Fibroblast of mammary gland (primary cell): ENCODE results near the gene KIF25.

Experiments used
- DNase-seq: peaks from one replicate; pipeline ENCODE4 v3.0.0-alpha.2; 2010; ENCODE audit warnings: low read depth
- H3K4me3 ChIP-seq: 2 replicates; pipeline ENCODE4 v1.5.1; 2011; ENCODE audit warnings: low read depth, mild to moderate bottlenecking, low read length, moderate library complexity; ENCODE audit not compliant: control insufficient read depth
- TF ChIP-seq, protein P1 (sequence below): conservative IDR thresholded peaks from 2 replicates; pipeline ENCODE4 v1.5.1; 2011; ENCODE audit warnings: low read depth, low read length, inconsistent platforms; ENCODE audit not compliant: control insufficient read depth, insufficient read depth

Gene KIF25

DNA sequence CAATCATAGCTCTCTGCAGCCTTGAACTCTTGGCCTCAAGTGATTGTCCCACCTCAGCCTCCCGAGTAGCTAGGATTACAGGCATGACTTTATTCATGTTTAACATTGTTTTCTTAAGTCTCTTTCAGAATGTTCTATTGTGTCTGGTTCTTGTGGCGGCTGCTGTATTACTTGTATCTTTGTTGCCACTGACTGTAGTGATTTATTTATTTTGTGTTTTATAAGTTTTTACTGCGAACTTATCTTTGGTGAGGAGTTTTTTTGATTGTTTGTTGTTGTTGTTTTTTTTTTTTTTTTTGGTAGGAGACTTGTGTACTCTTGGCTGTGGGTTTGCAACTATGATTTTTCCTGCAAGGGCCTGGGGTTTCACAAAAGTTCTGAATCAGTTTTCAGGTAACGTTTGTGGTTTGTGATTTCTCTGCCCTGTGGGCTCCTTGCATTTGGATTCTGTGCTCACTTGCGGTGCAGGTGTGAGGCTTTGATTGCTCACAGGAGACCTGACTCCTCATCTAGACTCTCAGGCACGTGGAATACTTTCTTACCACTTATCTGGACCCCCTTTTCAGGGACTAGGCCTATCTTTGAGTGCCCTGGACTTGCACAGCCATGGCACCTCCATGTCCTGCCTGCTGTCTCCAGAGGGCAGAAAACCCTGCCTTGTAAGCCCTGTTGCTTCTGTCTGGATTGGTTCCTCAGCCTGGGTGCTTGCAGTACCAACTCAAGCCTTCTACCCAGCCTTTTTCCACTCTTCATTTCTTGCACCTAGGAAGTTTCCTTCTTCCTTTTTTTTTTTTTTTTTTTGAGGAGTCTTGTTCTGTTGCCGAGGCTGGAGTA is 25.2 kb downstream of the KIF25 start:
- no peak overlapping the region for H3K4me3 ChIP-seq
- TF ChIP-seq, protein P1, sequence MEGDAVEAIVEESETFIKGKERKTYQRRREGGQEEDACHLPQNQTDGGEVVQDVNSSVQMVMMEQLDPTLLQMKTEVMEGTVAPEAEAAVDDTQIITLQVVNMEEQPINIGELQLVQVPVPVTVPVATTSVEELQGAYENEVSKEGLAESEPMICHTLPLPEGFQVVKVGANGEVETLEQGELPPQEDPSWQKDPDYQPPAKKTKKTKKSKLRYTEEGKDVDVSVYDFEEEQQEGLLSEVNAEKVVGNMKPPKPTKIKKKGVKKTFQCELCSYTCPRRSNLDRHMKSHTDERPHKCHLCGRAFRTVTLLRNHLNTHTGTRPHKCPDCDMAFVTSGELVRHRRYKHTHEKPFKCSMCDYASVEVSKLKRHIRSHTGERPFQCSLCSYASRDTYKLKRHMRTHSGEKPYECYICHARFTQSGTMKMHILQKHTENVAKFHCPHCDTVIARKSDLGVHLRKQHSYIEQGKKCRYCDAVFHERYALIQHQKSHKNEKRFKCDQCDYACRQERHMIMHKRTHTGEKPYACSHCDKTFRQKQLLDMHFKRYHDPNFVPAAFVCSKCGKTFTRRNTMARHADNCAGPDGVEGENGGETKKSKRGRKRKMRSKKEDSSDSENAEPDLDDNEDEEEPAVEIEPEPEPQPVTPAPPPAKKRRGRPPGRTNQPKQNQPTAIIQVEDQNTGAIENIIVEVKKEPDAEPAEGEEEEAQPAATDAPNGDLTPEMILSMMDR: no peak
- no peak for DNase-seq

DNA sequence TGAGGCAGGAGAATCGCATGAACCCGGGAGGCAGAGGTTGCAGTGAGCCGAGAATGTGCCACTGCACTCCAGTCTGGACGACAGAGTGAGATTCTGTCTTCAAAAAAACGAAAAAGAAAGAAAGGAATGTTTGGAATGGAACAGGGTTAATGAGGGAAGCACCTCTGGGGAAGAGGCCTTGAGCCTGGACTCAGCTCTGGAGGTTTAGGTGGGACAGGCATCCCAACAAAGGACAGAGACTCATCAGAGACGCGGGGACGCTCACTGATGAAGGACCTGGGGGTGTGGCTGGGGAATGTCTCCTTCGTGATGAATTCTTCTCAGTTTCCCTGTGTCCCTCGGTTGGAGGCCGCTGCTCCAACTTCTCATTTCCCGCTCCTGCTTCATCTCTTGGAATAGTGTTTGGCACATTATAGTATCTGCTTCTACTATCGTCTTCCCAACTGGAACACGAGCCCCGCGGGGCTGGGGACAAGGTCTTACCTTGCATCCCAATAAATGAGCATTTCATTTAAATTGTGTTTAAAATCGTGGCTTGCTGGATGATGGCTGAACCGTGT is 27.6 kb downstream of the KIF25 start:
- H3K4me3 ChIP-seq: no peak overlapping the region
- TF ChIP-seq, protein P1: no peak
- no peak for DNase-seq

DNA sequence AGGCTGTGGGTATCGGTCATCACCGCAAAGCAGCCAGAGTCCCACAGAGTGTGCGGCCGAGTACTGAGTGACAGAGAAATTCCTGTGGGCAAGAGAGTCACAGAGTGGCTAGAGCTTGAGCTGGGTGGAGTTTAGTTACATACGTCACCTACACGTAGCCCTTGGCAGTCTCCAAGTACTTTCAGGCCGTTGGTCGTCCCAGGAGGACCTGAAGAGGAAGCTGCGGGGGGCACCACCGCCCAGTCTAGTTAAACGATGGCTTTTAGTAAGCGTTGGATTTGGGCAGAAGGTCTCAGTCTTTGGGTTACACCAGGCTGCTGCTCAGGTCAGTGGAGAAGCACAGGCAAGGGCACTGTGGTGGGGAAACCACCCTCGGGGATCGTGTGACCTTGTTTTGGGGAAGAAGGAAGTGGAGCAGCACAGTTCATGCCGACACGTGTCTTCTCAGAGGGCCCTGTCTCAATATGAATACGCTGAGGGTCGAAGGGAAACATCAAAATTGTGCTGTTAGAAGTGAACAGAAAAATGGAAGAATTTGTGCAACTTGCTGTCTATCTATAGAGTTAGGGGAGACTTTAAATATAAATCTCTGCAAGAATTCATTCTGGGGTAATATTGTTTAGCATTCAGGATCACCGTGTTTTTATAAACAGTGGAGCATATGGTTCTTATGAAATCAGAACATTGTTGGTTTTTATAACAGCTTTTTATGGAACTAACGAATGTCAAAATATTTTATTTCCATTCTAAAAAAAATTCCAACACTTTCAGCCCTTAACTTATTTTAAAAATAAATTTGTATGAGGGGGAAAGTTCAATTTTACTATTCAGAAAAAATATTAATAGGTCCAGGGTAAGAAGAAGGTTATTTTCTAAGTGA is 28.6 kb downstream of the KIF25 start:
- no peak for DNase-seq
- TF ChIP-seq, protein P1: no peak
- H3K4me3 ChIP-seq: no peak overlapping the region

DNA sequence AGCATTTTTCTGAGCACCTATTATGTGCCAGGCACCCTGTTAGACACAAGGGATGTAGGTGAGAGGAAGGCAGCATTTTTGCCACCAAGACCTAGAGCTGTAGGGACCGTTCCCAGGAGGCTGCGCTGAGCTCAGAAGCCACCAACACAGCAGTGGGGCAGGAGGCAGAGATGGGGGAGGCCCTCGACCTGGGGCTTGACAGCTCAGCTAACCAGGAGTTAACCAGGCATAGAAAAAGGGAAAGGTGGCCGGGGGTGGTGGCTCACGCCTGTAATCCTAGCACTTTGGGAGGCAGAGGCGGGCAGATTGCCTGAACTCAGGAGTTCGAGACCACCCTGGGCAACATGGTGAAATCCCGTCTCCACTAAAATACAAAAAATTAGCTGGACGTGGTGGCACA is 29.5 kb downstream of the KIF25 start:
- DNase-seq: no peak
- TF ChIP-seq, protein P1: no peak
- no peak overlapping the region for H3K4me3 ChIP-seq

DNA sequence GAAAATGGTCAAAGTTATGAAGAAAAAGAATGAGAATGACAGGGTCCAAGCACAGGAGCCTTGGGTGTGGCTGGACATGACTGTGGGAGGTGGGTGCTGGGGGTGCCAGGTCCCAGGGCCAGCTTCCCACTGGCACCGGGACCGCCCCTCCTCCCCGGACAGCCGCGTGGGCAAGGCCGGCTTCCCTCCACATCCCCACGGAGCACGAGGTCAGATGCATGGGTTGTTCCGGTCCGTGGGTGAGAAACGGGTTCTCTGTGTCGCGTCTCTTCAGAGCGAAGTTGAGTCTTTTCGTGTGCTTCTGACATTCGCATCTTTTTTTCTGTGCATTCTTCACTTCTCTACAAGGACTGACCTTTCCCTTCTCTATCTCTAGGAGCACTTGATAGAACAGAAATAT is 30.1 kb downstream of the KIF25 start:
- TF ChIP-seq, protein P1: no peak
- no peak overlapping the region for H3K4me3 ChIP-seq
- no peak for DNase-seq

DNA sequence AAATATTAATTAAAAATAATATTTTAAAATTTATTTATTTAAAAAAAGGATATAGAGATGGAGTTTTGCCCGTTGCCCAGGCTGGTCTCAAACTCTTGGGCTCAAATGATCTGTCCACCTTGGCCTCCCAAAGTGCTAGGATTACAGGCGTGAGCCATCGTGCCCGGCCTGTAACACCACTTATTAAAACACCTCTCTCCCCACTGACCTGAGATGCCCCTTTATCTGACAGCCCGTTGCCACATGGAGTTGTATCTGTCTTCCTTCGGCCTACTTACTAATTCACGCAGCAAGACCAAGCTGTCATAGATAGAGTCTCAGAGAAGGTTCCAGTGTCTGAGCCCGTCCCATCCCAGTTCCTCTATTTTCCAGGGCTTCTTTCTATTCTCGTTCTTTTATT is 30.7 kb downstream of the KIF25 start:
- TF ChIP-seq, protein P1: no peak
- no peak overlapping the region for H3K4me3 ChIP-seq
- no peak for DNase-seq
